Measurements from ENCODE around the gene RBM47.
"Not testable (repeated sequence)": the region's sequence is repeated elsewhere in the genome, so short reads cannot be mapped to it uniquely, and the experiment has no call there.

Gene RBM47

DNA sequence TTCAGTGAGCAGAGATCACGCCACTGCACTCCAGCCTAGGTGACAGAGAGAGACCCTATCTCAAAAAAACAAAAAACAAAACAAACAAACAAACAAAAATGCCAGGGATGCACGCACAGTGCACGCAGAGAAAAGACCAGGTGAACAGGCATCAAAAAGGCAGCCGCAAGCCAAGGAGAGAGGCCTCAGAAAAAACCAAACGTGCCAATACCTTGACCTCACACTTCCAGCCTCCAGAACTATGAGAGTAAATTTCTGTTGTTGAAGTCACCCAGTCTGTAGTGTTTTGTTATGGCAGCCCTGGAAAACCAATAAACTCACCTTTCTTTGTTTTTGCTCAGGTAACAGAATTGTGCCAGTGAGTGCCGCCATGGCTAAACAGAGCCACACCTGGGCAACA is 228.6 kb downstream of the RBM47 start:
- DNase-seq, result no peak

DNA sequence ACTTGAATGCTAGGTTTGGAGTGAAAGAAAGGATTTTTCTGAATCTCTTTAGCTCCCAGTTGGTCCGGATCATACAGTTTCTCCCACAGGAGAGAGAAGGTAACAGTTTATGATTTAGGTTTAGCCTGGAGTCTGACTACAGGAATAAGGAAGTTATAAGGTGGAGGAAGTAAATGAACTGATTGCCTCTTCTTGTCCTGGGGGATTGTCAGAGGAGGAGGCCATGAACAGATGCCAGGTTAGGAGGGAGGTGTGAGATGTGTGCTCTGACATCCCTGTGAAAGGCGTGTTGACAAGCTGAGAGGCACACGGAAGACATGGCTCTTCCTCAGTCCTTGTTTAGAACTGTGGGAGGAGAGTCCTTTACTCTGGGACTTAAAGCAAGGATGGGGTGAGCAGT is 230.1 kb downstream of the RBM47 start:
- DNase-seq, result no peak

DNA sequence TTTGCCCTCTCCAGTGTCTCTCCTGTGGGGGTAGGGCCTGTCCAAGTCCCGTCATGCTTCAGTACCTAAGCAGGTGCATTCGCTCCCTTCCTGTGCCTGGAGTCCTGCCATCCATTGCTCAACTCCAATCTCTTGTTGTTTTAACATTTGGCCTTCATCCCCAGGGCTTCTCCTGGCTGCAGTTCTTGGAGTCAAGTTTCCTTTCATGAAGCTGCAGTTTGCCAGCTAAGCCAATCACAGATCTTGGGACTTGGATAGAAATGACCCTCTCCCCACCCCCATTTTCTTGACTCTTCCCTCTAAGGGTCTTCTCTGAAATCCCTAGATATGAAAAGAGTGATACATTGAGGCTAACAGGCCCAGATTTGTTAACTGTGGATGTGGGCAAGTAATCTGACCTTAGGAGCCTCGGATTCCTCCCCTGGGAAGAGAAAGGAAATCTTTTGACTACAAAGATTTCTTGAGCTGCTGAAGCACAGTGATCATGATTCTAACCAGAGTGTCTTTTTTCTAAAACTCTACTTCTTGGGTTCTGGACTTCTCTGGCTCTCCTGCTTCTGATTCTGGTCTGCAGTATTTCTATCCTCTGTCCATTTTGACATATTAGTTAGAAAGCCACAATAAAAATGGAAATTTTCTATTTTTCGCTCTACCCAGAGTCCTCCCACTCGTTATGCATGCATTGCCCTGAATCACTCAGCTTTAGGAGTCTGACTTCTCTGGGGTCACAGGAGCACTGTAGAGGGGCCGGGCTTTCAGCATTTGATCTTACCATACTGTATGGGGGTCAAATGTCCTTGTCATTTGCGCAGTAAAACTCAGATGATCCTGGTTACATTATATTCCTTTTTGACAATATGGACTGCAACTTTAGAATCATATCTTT is 233.5 kb downstream of the RBM47 start:
- no peak for DNase-seq

DNA sequence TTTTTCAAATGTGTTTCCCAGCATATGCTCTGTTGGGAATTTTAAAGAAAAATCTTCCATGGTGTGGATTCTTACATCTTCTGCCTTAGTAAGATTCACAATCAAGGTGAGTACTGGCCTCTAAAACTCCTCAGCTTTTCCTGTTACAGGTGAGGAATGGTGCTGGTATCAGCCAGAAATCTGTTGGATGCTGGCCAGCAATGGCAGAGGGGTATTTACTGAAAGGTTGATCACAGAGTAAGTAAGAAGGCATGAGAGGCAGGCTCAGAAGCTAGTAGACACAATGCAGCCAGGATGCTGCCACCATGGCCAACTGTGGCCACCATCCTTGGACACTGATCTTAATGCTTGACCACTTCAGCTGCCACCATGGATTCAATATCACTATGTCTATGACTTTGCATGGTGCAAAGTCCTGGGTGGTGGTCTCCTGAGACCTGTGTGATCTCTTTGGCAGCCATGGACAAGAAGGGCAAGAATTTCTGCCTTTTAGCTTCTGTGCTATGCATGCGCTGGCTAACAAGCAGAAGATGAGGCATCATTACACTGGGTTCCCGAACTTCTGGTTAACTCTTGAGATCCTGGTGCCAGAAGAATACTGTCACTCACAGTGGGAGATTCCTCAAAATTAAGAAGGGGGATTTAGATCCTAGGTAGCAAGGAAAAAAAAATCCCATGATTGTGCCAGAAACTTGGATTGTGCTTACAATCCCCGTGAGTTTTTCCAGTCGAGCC is 234.3 kb downstream of the RBM47 start:
- DNase-seq, result no peak

DNA sequence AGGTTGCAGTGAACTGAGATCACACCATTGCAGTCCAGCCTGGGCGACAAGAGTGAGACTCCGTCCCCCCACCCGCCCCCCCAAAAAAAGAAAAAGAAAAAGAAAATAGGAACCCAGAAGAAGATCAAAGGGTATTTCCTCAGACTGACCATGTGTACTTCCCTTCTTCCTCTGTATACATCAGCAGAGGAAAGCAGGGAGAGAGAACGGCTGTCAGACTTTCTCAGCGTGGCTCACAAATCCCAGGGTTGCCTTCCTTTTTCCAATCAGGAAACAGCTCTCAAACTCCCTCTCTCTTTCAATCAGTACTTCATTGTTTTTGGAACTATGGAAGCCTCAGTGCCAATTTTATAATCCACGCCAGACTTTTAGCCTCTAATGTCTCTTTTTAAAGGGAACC is 235.4 kb downstream of the RBM47 start:
- DNase-seq, result no peak

DNA sequence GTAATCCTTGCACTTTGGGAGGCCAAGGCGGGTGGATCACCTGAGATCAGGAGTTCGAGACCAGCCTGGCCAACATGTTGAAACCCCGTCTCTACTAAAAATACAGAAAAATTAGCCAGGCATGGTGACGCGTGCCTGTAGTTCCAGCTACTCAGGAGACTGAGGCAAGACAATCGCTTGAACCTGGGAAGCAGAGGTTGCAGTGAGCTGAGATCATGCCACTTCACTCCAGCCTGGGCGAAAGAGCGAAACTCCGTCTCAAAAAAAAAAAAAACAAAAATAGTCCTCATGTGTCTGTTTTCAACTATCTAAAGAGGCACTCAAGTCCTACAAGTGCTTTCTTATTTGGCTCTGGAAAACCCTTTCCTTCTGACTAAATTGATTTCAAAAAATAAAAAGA is 237.4 kb downstream of the RBM47 start:
- not testable (repeated sequence) for DNase-seq

DNA sequence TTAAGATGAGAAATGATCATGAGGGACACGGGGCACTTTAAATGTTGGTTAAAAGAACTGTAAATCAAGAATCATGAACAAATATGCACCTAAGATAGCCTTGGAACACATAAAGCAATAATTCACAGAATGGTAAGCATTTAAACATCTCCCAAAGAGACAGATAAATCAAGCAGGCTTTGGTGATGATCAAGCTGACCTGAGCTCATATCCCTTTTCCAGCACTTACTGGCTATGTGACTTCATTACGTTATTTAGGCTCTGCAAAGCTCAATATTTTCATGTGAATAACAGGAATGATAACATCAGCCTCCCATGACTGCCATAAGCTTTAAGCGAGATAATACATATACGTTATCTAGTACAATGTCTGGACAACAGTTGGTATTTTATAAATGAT is 239.7 kb downstream of the RBM47 start:
- DNase-seq, result no peak

DNA sequence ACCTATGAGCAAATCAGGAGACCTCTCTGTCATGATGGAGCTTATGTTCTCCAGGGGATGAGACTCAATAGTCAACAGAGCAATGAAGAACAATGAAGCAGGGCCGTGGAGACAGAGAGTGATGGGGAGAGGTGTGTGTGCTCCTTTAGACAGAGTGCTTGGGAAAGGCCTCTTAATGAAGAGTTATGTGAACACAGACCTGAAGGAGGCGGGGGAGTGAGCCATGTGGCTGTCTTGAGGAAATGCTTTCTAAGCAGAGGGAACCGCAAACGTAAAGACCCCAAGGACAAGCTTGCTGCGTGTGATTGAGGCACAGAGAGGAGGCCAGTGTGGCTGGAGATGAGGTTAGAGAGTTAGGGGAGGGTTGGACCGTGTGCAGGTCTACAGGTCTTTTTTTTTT is 241.4 kb downstream of the RBM47 start:
- no peak for DNase-seq

DNA sequence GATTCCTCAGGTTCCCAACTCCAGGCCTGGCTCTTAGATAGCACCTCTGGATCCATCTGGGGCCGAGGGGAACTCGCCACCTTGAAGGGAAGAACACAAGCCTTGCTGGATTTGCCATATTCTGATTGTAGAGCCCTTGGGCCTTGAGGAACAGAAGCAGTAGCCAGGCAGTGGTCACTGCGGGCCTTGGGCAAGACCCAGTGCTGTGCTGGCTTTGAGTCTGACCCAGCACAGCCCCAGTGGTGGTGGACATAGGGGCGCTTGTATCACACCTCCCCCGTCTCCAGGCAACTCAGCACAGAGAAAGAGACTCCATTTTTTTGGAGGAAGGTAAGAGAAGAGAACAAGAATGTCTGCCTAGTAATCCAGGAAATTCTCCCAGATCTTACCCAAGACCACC is 249.0 kb downstream of the RBM47 start:
- DNase-seq, result no peak

DNA sequence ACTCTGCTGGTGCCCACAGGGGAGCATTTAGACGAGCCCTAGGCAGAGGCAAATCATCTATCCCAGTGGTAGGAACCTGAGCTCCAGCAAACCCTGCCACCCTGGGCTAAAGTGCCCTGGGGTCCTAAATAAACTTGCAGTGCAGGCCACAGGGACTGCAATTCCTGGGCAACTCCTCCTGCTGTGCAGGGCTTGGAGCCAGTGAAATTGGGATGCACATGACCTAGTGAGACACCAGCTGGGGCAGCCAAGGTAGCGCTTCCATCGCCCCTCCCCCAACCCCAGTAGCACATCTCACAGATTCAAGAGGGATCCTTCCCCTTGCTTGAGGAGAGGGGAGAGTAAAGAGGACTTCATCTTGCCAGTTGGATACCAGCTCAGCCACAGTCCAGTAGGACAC is 250.4 kb downstream of the RBM47 start:
- no peak for DNase-seq

DNA sequence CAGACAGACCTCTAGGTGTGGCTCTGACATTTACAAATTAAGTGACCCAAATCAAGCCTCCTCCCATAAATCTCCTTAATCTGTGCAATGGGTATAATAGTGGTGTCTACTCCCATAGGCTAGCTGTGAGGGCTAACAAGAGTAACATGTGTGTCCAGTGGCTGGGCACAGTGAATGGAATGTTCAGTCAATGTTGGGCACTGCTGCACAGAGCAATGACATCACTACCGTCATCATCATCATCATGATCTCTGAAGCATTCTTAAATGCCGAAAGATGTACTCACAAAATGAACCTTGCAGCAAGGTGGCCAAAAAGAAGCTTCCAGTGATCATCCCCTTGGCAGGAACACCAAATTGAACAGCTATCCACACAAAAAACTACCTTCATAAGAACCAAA is 251.0 kb downstream of the RBM47 start:
- DNase-seq, result no peak

DNA sequence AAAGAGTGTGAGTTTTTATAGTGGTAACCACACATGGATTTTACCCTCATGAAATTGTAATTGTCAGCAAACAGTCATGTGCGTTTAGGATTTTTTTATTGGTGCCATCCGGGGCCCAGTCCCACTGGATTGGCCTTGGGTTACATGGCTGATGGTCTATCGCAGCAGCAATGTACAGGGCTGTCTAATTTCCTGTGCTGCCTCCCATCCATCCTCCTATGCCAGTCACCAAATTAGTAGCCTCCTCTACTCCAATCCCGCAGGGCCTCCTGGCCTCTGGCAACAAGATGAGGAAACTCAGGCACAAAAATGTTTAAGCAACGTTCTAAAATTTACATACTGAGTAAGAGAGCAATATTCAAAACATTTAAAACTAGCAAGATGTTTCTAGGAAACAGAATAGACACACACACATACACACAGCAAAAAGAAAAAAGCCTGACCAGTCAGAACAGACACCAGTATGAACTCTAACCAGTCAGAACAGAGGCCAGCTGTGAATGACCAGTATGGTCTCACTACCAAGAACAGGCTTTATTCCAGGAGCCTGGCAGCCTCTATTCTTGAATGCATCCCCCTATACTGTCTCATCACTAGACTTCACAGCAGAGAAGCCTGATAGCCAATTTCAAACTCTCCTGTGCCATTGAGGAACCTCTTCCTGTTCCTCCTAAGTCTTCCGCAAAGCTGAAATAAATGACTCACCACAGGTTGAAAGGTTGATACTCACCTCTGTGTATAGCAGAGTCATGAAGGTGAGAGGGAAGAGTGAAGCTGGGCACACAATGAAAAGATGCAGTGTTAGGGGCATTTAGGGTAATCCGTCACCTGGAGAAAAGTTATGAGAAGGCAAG is 251.9 kb downstream of the RBM47 start:
- no peak for DNase-seq

DNA sequence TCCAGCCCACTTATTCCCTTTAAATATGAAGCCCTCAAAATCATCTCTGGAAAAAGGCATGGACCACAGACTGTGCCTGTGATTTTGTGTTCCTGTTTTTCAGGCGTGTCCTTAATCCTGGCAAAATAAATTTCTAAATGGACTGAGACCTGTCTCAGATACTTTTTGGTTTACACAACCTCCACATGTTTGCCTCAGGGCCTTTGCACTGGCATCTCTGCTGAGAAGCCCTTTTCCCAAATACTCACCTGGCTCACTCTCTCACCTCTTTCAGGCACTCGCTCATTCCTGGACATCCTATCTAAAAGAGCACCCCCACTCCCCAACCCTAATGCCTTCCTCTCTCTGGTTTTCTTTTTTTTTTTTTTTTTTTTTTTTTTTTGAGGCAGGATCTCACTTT is 254.0 kb downstream of the RBM47 start:
- DNase-seq, result no peak

DNA sequence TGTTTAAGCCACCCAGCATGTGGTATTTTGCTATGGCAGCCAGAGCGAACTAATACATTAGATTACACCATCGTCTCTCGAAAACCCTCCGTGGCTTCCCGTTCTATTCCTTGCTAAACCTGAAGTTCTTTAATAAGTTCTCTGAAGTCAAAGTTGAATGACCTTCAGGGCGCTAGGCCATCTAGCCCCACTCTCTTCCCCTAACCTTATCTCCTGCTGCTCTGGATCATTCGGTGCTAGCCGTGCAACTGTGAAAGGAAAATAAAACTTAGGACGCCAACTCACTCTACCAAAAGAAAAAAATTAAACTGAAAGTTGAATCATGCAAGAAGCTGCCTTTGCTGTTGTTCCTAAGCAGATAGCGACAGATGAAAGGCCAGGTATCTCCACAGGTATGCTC is 254.6 kb downstream of the RBM47 start:
- no peak for DNase-seq

DNA sequence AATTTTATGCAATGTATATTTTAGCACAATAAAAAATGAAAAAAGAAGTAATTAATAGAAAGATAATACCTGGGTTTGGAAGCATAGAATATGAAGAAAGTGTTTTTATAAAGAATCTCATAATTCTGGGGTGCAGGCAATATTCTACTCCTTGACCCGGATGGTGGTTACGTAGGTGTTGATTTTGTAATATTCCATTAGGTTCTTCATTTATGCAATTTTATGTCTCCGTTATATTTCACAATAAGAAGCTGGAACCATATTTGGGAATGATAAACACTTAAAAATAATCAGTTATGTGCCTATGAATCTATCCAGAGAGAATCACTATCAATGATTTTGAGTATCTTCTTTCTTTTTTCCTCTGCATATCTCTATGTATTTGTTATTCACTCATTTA is 256.0 kb downstream of the RBM47 start:
- no peak for DNase-seq
